K562 (cell line): ENCODE measurements around the gene CYS1. TPM values are rescaled to one million over a fixed set of nuclear protein-coding genes. Genes with fewer than 3 reads are reported as not detected.
A peak's percentile ranks its signal among the peaks of the same experiment; 100 is the strongest.

Source experiments
- CBFA2T3 ChIP-seq: fragments of 450-650 bp; IDR thresholded peaks from 2 replicates; pipeline ENCODE4 v1.6.1; 2017
- EGR1 ChIP-seq: fragments of 450-650 bp; conservative IDR thresholded peaks from 2 replicates; pipeline ENCODE4 v1.6.1; 2017; ENCODE audit warnings: mild to moderate bottlenecking
- ETV5 ChIP-seq: sonication (generic); formaldehyde crosslinking; IDR thresholded peaks from 2 replicates; pipeline ENCODE4 v1.4.0; 2020; ENCODE audit warnings: low read depth, mild to moderate bottlenecking, missing genetic modification reagents
- FOXP1 ChIP-seq: sonication (generic); formaldehyde crosslinking; IDR thresholded peaks from 2 replicates; pipeline ENCODE4 v1.8.0; 2022; ENCODE audit warnings: mild to moderate bottlenecking, missing genetic modification reagents
- HDAC1 ChIP-seq, 2 experiments: fragments of 450-650 bp; IDR thresholded peaks; 2 replicates each; pipeline ENCODE4 v1.6.1; 2016 to 2017; ENCODE audit warnings: inconsistent platforms in 1 of 2, mild to moderate bottlenecking in 1 of 2, moderate library complexity in 1 of 2
- KLF16 ChIP-seq: IDR thresholded peaks from 2 replicates; pipeline ENCODE4 v1.6.1; 2016; ENCODE audit warnings: antibody characterized with exemption
- MAZ ChIP-seq, 2 experiments: fragments of 450-650 bp in 1 of 2; sonication (generic) in 1 of 2; formaldehyde crosslinking; IDR thresholded peaks in 1 of 2; conservative IDR thresholded peaks in 1 of 2; 2 replicates each; pipeline versions ENCODE4 v1.4.0 to v1.5.0; 2020; ENCODE audit warnings: mild to moderate bottlenecking in 1 of 2, missing genetic modification reagents in 1 of 2
- MEIS2 ChIP-seq: fragments of 450-650 bp; IDR thresholded peaks from 2 replicates; pipeline ENCODE4 v1.6.1; 2014; ENCODE audit warnings: mild to moderate bottlenecking; ENCODE audit not compliant: partially characterized antibody
- PHF8 ChIP-seq: fragments of 200-600 bp; sonication (generic); IDR thresholded peaks from 2 replicates; pipeline ENCODE4 v1.6.1; 2012; ENCODE audit warnings: mixed run types, mild to moderate bottlenecking, inconsistent platforms, low read length, moderate library complexity, borderline replicate concordance
- PML ChIP-seq: IDR thresholded peaks from 2 replicates; pipeline ENCODE4 v1.6.1; 2012; ENCODE audit warnings: low read length, inconsistent platforms
- POLR2B ChIP-seq: fragments of 450-650 bp; IDR thresholded peaks from 2 replicates; pipeline ENCODE4 v1.6.1; 2018; ENCODE audit warnings: low read depth; ENCODE audit not compliant: partially characterized antibody
- SMARCE1 ChIP-seq: fragments of 450-650 bp; IDR thresholded peaks from 2 replicates; pipeline ENCODE4 v1.7.1; 2016; ENCODE audit warnings: mild to moderate bottlenecking
- TBP ChIP-seq: optimal IDR thresholded peaks from 2 replicates; pipeline ENCODE3; 2011; ENCODE audit warnings: low read depth, low read length, improper control_type of control experiment
- ZKSCAN1 ChIP-seq: fragments of 150-350 bp; IDR thresholded peaks from 2 replicates; pipeline ENCODE4 v1.6.1; 2016; ENCODE audit warnings: low read depth, low read length
- ZNF224 ChIP-seq: sonication (generic); formaldehyde crosslinking; IDR thresholded peaks from 2 replicates; pipeline ENCODE4 v1.8.0; 2022; ENCODE audit warnings: mild to moderate bottlenecking, missing genetic modification reagents
- polyA plus RNA-seq, 8 experiments: library from polyadenylated mRNA; depleted of rRNA in 4 of 8; stranded (reverse) in 5 of 8; unstranded in 3 of 8; fragments of >200 nt; fragmentation: Nextera tagmentation in 2 of 8; fragmentation: Illumina TruSeq in 1 of 8; extraction: Ambion mirVana in 2 of 8; extraction: Trizol in 1 of 8; gene quantifications; 2 replicates each; pipeline versions ENCODE4 v1.2.1 to v1.2.3, GENCODE V29; 2011 to 2014; ENCODE audit warnings: inconsistent platforms in 1 of 8, missing spikeins in 1 of 8
- total RNA-seq, 7 experiments: library from RNA; depleted of rRNA in 6 of 7; stranded (reverse); fragments of >200 nt in 6 of 7; fragmentation: Illumina TruSeq in 2 of 7; extraction: Trizol in 2 of 7; gene quantifications; 2 replicates each; pipeline versions ENCODE4 v1.2.1 to v1.2.3, GENCODE V29; 2011 to 2021; ENCODE audit warnings: low replicate concordance in 1 of 7
- TF ChIP-seq, protein P1 (sequence below): fragments of 200-800 bp; sonication (Bioruptor generic); IDR thresholded peaks from 2 replicates; pipeline ENCODE4 v1.6.1; 2017; ENCODE audit warnings: missing genetic modification characterization, missing compliant biosample characterization
- TF ChIP-seq, protein P2 (sequence below), 2 experiments: IDR thresholded peaks; 2 replicates each; pipeline ENCODE4 v1.6.1; 2011; ENCODE audit warnings: borderline replicate concordance in 1 of 2, control low read depth in 1 of 2, low read depth in 1 of 2, low read length in 1 of 2, mild to moderate bottlenecking in 1 of 2, mixed read lengths in 1 of 2, moderate library complexity in 1 of 2; ENCODE audit not compliant: insufficient read depth in 1 of 2, insufficient read length in 1 of 2, poor library complexity in 1 of 2, severe bottlenecking in 1 of 2; ENCODE audit errors: extremely low read depth in 1 of 2

CYS1 gene
- total and polyA plus RNA-seq, 9 of the 15 experiments (the other 6 are each of a cell fraction or from before 2014, with no cell fraction given) = 0.11 to 0.13 TPM; not detected in 7

DNA sequence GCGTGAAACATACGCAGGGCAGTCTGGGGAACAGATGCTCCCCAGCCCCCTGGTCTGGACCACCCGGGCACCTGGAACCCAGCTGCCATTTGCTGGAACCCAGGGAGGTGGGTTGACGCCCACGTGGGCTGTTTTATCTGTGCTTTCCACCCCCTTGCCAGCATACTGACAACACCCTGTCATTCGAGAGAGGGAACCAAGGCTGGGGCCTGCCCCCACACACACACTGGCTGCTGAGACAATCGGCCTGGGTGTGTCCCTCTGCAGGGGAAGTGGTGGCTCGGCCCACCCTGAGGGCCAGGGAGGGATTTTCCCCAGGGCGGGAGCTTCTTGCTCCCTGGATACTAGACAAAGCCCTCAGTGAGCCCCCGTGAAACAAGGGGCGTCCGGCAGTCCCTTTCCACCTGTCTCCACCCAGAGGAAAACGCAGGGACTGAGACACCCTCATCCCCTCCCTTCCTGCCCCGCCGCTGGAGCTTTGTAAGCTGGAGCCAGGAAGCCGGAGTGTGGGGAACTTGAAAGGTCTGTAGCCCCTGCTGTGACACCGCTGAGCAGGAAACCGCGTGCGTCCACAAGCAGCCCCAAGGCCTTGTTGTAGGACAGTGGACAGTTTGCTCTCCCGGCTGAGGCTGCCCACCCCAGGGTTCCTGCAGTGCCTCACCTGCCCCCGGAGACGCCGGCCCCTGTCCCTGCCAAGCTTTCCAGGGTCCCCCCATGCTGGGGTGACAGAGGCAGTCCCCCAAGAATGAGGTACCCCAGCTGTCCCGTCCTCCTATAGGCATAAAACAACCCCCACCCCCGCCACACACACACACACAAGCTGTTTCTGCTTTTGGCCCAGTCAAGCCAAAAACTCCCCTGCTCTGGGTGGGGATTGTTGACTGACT lies 51.0 kb downstream of the CYS1 start (continued):
- TF ChIP-seq MAZ (CRISPR knock-in tag; conservative IDR thresholded peaks at IDR 0.05 in 1 of 2, IDR thresholded peaks at IDR 0.05 in 1 of 2) = peak; percentile 82 to 83
- peak; percentile 60 for TF ChIP-seq MEIS2
- peak in 1 of 2 experiments; percentile 43; a peak in 2 of 4 replicates for TF ChIP-seq HDAC1 (IDR thresholded peaks at IDR 0.05)
- peak; percentile 84 for TF ChIP-seq TBP
- TF ChIP-seq, protein P1, sequence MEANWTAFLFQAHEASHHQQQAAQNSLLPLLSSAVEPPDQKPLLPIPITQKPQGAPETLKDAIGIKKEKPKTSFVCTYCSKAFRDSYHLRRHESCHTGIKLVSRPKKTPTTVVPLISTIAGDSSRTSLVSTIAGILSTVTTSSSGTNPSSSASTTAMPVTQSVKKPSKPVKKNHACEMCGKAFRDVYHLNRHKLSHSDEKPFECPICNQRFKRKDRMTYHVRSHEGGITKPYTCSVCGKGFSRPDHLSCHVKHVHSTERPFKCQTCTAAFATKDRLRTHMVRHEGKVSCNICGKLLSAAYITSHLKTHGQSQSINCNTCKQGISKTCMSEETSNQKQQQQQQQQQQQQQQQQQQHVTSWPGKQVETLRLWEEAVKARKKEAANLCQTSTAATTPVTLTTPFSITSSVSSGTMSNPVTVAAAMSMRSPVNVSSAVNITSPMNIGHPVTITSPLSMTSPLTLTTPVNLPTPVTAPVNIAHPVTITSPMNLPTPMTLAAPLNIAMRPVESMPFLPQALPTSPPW (CRISPR knock-in tag) = peak; percentile 81
- TF ChIP-seq SMARCE1 = 0 out of 2 replicates have a peak, but pooled peaks have one; percentile 30
- no peak for TF ChIP-seq ZKSCAN1
- peak; percentile 64; the same call in 1 of the 2 replicates for TF ChIP-seq ETV5 (CRISPR knock-in tag)
- peak; percentile 96 for TF ChIP-seq EGR1
- TF ChIP-seq KLF16 = peak; percentile 77; the same call in 1 of the 2 replicates
- TF ChIP-seq ZNF224 (CRISPR knock-in tag) = 0 out of 2 replicates have a peak, but pooled peaks have one; percentile 29
- TF ChIP-seq PHF8 = peak; percentile 67; the same call in 1 of the 2 replicates
- TF ChIP-seq CBFA2T3 = peak; percentile 81
- TF ChIP-seq POLR2B = peak; percentile 64
- 0 out of 2 replicates have a peak, but pooled peaks have one; percentile 24 for TF ChIP-seq FOXP1 (CRISPR knock-in tag)
- 0 out of 2 replicates have a peak, but pooled peaks have one; percentile 28 for TF ChIP-seq PML
- TF ChIP-seq, protein P2, sequence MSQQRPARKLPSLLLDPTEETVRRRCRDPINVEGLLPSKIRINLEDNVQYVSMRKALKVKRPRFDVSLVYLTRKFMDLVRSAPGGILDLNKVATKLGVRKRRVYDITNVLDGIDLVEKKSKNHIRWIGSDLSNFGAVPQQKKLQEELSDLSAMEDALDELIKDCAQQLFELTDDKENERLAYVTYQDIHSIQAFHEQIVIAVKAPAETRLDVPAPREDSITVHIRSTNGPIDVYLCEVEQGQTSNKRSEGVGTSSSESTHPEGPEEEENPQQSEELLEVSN (IDR thresholded peaks at IDR 0.05; ENCODE audit: borderline replicate concordance in 1 of 2, extremely low read depth in 1 of 2, insufficient read depth in 1 of 2, insufficient read length in 1 of 2, low read depth in 1 of 2, low read length in 1 of 2, poor library complexity in 1 of 2, severe bottlenecking in 1 of 2) = peak; percentile 22 to 56
